ENCODE data around the gene CXCL8. TPM values are rescaled to one million over a fixed set of nuclear protein-coding genes. Genes with fewer than 3 reads are reported as not detected.

The CXCL8 gene
- total RNA-seq, 1 experiment from 2014 or later, result 0.82 TPM

GRCh38 chr4:73735231-73735630 lies 5.1 kb upstream of the CXCL8 start:
- ChIA-PET POLR2A (no interaction called here), CTCF (no interaction called here)
- ATAC-seq (no peak), DNase-seq (ENCODE audit: low read depth, low spot score) (no peak)
- in situ Hi-C loops (cut with HindIII; ENCODE audit: low pct_unique_long_range_greater_than_20kb, low sequenced_read_pairs), result no loop called here
- H3K27me3 ChIP-seq (ENCODE audit: control insufficient read depth, insufficient read depth, low read length), result no peaks in the 10 kb centered on the region
- H3K36me3 ChIP-seq (ENCODE audit: control insufficient read depth, insufficient read depth, low read length), result no peaks in the 10 kb centered on the region
- TF ChIP-seq SIN3A (IDR thresholded peaks at IDR 0.05; ENCODE audit: borderline replicate concordance, insufficient read depth, low read depth, low read length) (no peak), CTCF (IDR thresholded peaks at IDR 0.05) (no peak)
- H3K4me1 ChIP-seq (ENCODE audit: control insufficient read depth, insufficient read depth, low read length), result peaks cover 8% of the 10 kb centered on the region; the same call in 1 of the 2 replicates
- H3K27ac ChIP-seq (ENCODE audit: low read length), result no peak overlapping the region
- H3K9me3 ChIP-seq (ENCODE audit: control insufficient read depth, insufficient read depth, low read depth, low read length), result no peaks in the 10 kb centered on the region
- no TSS peak for BruUV-seq (replicated peaks)
- no peak overlapping the region for H3K4me3 ChIP-seq (ENCODE audit: low read depth in 2 of 2, low read length in 2 of 2)
- intact Hi-C loops (cut with micrococcal nuclease; ENCODE audit: unreplicated experiment), result loop anchor here (10.0 kb wide), 1 partner anchor 380 kb away; no protein-coding TSS in a partner anchor

- no peak overlapping the region for H3K4me3 ChIP-seq (ENCODE audit: low read depth in 2 of 2, low read length in 2 of 2)
- DNase-seq (ENCODE audit: low read depth, low spot score), result no peak
- H3K36me3 ChIP-seq (ENCODE audit: control insufficient read depth, insufficient read depth, low read length), result no peaks in the 10 kb centered on the region; the same call in 1 of the 2 replicates
- intact Hi-C loops (cut with micrococcal nuclease; ENCODE audit: unreplicated experiment), result no loop called here
- no peak for TF ChIP-seq POLR2AphosphoS5 (IDR thresholded peaks at IDR 0.05; ENCODE audit: low read depth, low read length)
- no peak for TF ChIP-seq TCF7L2 (IDR thresholded peaks at IDR 0.05; ENCODE audit: low read depth, low read length)
- TF ChIP-seq CTCF (IDR thresholded peaks at IDR 0.05), result no peak
- TF ChIP-seq SIN3A (IDR thresholded peaks at IDR 0.05; ENCODE audit: borderline replicate concordance, insufficient read depth, low read depth, low read length), result no peak
- no peak for TF ChIP-seq REST (IDR thresholded peaks at IDR 0.05; ENCODE audit: insufficient read depth in 1 of 2, low read depth in 2 of 2, low read length in 1 of 2)
- CTCF ChIA-PET, result no interaction called here
- in situ Hi-C loops (cut with HindIII; ENCODE audit: low pct_unique_long_range_greater_than_20kb, low sequenced_read_pairs), result no loop called here
- peaks cover 3% of the 10 kb centered on the region; the same call in 1 of the 2 replicates for H3K9me3 ChIP-seq (ENCODE audit: control insufficient read depth, insufficient read depth, low read depth, low read length)
- no peak; the same call in 1 of the 2 replicates for ATAC-seq
- H3K27me3 ChIP-seq (ENCODE audit: control insufficient read depth, insufficient read depth, low read length), result no peaks in the 10 kb centered on the region
- POLR2A ChIA-PET, result no interaction called here
- no TSS peak for BruUV-seq (replicated peaks)
- H3K4me1 ChIP-seq (ENCODE audit: control insufficient read depth, insufficient read depth, low read length), result peaks cover 13% of the 10 kb centered on the region; the same call in 1 of the 2 replicates
- H3K27ac ChIP-seq (ENCODE audit: low read length), result peak overlapping the region; percentile 61; the same call in 1 of the 2 replicates
These were observed 821 bp downstream of the CXCL8 start for GRCh38 chr4:73741031-73741749.

Measured in Panc1 (cell line).